Choroid plexus epithelial cell (primary cell): Measurements from ENCODE around the gene NIM1K.
A peak's percentile ranks its signal among the peaks of the same experiment; 100 is the strongest.
"Not testable (repeated sequence)": the region's sequence is repeated elsewhere in the genome, so short reads cannot be mapped to it uniquely, and the experiment has no call there.

Source experiments
- DNase-seq: peaks from one replicate; pipeline ENCODE4 v3.0.0-alpha.2; 2010; ENCODE audit warnings: low read depth
- H3K4me3 ChIP-seq: 2 replicates; pipeline ENCODE4 v1.5.1; 2011; ENCODE audit warnings: low read depth, mild to moderate bottlenecking, control low read depth, low read length, moderate library complexity
- TF ChIP-seq, protein P1 (sequence below): conservative IDR thresholded peaks from 2 replicates; pipeline ENCODE4 v1.5.1; 2011; ENCODE audit warnings: low read depth, mild to moderate bottlenecking, control low read depth, inconsistent platforms, low read length, moderate library complexity

Gene NIM1K

DNA sequence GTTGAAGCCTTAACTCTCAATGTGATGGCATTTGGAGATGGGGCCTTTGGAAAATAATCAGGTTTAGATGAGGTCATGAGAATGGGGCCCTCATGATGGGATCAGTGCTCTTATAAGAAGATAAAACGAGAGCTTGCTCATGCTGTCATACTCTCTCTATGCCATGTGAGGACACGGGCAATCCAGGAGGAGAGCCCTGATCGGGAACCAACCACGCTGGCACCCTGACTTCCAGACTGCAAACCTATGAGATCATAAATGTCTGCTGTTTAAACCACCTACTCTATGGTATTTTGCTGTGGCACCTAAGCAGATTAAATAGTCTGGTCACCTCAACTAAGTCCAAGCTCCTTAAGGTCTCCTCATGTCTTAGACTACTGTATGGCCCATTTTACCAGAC is 111.2 kb downstream of the NIM1K start:
- no peak overlapping the region for H3K4me3 ChIP-seq
- TF ChIP-seq, protein P1, sequence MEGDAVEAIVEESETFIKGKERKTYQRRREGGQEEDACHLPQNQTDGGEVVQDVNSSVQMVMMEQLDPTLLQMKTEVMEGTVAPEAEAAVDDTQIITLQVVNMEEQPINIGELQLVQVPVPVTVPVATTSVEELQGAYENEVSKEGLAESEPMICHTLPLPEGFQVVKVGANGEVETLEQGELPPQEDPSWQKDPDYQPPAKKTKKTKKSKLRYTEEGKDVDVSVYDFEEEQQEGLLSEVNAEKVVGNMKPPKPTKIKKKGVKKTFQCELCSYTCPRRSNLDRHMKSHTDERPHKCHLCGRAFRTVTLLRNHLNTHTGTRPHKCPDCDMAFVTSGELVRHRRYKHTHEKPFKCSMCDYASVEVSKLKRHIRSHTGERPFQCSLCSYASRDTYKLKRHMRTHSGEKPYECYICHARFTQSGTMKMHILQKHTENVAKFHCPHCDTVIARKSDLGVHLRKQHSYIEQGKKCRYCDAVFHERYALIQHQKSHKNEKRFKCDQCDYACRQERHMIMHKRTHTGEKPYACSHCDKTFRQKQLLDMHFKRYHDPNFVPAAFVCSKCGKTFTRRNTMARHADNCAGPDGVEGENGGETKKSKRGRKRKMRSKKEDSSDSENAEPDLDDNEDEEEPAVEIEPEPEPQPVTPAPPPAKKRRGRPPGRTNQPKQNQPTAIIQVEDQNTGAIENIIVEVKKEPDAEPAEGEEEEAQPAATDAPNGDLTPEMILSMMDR: no peak
- no peak for DNase-seq

- H3K4me3 ChIP-seq: no peak overlapping the region
- TF ChIP-seq, protein P1: no peak
- peak; percentile 57 for DNase-seq
Observed at GRCh38 chr5:43304525-43304924, 112.5 kb downstream of the NIM1K start.

- TF ChIP-seq, protein P1: peak; percentile 67
- H3K4me3 ChIP-seq: no peak overlapping the region
- DNase-seq: peak; percentile 88
Observed at GRCh38 chr5:43305948-43306565, 114.0 kb downstream of the NIM1K start.

DNA sequence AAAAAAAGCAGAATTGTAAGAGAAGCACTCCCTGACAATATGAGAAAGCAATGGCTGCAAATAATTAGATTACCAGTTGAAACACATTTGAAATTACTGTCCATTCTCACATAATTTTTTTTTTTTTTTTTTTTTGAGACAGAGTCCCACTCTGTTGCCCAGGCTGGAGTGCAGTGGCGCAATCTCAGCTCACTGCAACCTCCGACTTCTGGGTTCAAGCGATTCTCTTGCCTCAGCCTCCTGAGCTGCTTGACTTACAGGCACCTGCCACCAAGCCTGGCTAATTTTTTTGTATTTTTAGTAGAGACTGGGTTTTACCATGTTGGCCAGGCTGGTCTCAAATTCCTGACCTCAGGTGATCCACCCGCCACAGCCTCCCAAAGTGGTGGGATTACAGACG is 114.9 kb downstream of the NIM1K start:
- DNase-seq, H3K4me3 ChIP-seq: not testable (repeated sequence)

GRCh38 chr5:43309122-43309521 is 117.1 kb downstream of the NIM1K start:
- no peak overlapping the region for H3K4me3 ChIP-seq

DNA sequence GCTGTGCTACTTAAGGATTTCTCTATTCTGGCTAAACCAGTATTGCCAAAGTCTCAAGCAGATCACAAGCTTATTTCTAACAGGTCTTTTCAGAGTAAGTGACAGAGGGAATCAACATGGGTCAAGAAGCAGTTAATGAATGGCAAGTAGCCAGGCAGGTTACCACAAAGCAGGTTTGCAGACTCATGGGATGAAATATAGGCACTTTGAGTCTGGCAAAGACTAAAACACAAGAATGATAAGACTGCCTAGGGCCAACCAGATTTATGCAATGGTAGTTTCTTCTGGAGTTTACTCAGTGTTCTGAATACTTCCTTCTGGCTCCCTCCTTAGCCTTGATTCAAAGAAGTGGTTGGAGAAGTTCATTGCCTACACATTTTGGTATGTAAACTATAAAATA is 117.6 kb downstream of the NIM1K start:
- TF ChIP-seq, protein P1: no peak
- peak; percentile 38 for DNase-seq
- H3K4me3 ChIP-seq: no peak overlapping the region

More at GRCh38 chr5:43309122-43309521, 117.1 kb downstream of the NIM1K start:
- TF ChIP-seq, protein P1: no peak
- no peak for DNase-seq

DNA sequence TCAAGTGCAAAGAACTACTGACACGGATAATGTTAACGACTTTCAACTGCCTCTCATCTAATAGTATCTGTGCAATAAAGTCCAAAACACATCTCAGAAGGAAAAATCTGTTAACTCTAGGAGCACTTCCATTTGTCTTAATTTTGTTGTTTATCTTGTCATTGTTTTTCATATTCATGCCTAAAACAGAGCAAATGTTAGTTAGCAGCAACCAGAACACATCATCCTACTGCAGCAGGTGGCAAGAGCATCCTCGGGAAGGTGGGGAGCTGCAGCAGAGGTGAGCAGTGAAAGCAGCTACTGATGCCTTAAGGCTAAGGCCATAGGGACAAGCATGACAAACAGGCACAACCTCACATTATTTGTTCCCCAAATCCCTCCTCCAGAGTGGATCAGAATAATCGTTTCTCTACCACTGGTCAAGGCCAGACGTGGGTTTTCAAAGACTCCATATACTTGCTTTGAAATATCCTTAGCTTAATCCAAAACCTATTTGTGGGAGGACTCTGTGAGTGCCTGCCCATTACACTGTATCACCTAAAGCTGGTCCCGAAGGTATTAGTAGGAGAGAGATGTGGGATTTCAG is 120.1 kb downstream of the NIM1K start:
- H3K4me3 ChIP-seq: peak overlapping the region; percentile 98

More for the DNA sequence above, 120.1 kb downstream of the NIM1K start:
- TF ChIP-seq, protein P1: no peak
- DNase-seq: no peak
